Fibroblast of skin of back (primary cell): Measurements from ENCODE around the gene SLC22A25.

ENCODE experiments used
- DNase-seq: peaks from one replicate; pipeline ENCODE4 v3.0.0-alpha.2; 2013

Gene SLC22A25

DNA sequence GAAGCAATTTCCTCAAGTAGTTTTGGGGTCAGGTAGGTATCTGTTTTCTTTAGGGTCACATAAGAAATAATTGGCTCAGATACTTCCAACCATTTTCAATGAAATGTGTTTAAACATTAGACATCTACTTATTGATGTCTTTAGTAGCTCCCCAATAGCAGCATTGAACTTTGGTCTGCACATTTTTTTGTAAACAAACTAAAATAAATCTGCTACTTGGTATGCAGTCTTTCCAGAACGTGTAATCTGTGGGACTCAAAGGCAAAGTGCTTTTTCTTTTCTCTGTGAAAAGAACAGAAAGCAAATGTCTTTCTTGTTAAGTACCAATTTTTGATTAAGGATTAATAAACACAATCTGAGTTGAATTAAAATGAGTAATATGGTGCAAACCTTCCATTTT, 13.6 kb downstream of the SLC22A25 start:
- DNase-seq = no peak

DNA sequence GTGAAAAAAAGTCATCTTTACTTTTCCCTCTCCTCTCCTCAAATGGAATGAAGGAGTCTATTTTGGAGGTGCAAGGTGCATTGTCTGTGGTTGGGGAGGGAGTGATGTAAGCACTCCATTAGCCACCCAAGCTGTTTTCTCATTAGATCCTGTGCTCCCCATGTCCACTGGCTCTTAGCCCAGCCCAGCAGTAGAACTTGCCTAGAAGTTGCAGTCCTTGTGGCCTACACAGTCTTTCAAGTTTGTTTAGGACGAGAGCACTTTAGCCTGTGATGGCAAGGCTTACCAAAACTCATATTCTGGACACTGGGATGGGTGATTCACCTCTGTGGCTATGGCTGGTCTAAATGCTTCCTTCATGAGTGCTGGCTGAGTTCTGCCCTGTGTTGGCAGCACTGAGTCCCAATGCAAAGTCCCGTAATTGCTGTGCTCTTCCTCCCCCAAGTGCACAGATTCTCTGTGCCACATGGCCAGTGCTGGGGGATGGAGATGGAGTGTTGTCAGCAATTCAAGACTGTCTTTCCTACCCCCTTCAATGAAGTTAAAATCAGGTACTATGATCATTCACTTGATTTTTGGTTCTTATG, 15.8 kb downstream of the SLC22A25 start:
- DNase-seq = no peak

DNA sequence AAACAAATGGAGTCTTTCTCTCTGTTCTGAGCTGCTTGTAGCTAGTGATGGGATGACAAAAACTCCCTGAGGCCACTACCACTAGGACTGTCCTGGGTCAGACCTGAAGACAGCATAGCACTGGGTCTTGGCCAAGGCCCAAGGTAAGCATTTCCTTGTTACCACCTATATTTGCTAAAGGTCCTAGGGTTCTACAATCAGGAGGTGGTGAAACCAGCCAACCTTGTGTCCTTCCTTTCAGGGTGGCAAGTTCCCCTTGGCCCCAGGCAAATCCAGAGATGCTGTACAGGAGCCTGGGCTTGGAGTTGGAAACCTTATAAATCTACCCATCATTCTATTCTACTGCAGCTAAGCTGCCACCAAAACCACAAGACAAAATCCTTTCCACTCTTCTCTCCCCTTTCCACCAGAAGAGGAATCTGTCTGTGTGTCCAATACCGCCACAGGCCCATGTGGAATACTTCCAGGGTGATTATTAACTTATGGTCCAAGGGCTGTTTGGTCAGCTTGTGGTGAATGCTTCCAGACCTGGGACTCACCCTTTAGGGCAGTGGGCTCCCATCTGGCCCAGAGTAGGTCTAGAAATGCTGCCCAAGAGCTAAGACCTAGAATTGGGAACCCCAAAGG, 16.8 kb downstream of the SLC22A25 start:
- DNase-seq = no peak

DNA sequence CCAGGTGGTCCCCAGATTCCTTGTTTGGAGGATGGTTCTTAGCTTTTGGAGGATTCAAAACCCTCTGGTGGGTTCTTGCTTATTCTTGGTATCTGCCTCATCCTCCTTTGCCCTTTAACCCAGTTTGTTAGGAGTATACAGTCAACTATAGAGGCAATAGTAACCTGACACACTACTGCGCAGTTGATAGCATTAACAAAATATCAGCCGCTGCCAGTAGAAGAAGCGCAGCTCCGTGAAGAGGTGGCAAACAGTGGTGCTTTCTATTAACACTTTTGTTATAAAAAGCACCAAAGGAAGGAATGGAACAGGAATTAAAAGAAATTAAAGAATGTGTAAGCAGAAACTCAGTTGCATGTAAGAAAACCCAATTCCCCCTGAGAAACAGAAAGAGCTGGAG, 29.3 kb downstream of the SLC22A25 start:
- DNase-seq = no peak

DNA sequence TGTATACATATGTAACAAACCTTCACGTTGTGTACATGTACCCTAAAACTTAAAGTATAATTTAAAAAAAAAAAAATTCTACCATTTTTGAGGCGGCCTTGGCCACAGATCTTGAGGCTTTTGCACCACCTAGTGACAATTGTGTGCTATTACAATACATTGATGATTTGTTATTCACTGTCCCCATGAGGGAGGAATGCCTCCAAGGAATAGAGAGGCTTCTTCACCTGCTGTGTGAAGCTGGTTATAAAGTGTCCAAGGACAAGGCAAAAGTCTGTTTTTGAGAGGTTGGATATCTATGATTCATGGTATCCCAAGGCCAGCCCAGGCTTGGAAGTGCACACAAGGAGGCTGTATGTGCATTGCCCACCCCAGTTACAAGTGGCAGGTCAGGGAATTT, 30.7 kb downstream of the SLC22A25 start:
- DNase-seq = peak; percentile 28

DNA sequence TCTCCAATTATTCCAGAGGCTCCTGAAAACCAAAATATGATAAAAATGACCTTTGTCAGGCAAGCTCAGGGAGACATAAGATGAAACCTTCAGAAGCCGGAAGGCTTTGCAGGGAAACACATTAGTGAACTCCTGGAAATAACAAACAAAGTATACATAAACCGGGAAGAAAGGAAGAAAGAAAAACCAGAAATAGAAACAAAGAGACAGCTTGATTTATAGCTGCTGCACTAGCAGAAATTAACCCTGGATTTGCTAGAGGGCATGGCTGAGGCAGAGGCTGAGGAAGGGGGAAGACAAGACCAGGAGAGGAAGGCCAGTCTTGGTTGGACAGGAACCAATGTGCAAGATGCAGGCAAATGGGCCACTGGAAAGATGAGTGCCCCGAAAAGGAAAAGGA, 33.3 kb downstream of the SLC22A25 start:
- no peak for DNase-seq
